Mesenchymal stem cell (in vitro differentiated cells and primary cell): Measurements from ENCODE around the gene VAMP2.
A peak's percentile ranks its signal among the peaks of the same experiment; 100 is the strongest.

Source experiments
- DNase-seq: peaks from one replicate; pipeline ENCODE4 v3.0.0-alpha.2; 2013
- H2AFZ ChIP-seq: one replicate; pipeline ENCODE4 v1.6.1; 2013; ENCODE audit warnings: low read depth, mild to moderate bottlenecking, control low read depth, inconsistent platforms, low read length, moderate library complexity
- H2AK5ac ChIP-seq: 2 replicates; pipeline ENCODE4 v1.6.1; 2013; ENCODE audit warnings: low read length, moderate library complexity, mild to moderate bottlenecking, inconsistent platforms; ENCODE audit not compliant: severe bottlenecking
- H2BK120ac ChIP-seq: one replicate; pipeline ENCODE4 v1.6.1; 2013; ENCODE audit warnings: low read depth, mild to moderate bottlenecking, inconsistent platforms, low read length, moderate library complexity
- H2BK12ac ChIP-seq, 2 experiments: one replicate each; pipeline ENCODE4 v1.6.1; 2013; ENCODE audit warnings: inconsistent platforms in 2 of 2, low read length in 2 of 2, mild to moderate bottlenecking in 2 of 2, moderate library complexity in 2 of 2, control low read depth in 1 of 2
- H2BK15ac ChIP-seq: one replicate; pipeline ENCODE4 v1.6.1; 2013; ENCODE audit warnings: mild to moderate bottlenecking, low read depth, inconsistent platforms; ENCODE audit not compliant: poor library complexity, severe bottlenecking
- H2BK5ac ChIP-seq: 2 replicates; pipeline ENCODE4 v1.6.1; 2013; ENCODE audit warnings: low read depth, mild to moderate bottlenecking, low read length, control low read depth, inconsistent platforms; ENCODE audit not compliant: poor library complexity, severe bottlenecking
- H3K14ac ChIP-seq, 2 experiments: one replicate each; pipeline ENCODE4 v1.6.1; 2013; ENCODE audit warnings: inconsistent platforms in 2 of 2, low read length in 2 of 2, control low read depth in 1 of 2, mild to moderate bottlenecking in 1 of 2, moderate library complexity in 1 of 2
- H3K18ac ChIP-seq, 2 experiments: one replicate each; pipeline ENCODE4 v1.6.1; 2013; ENCODE audit warnings: inconsistent platforms in 2 of 2, low read length in 2 of 2, control low read depth in 1 of 2, low read depth in 1 of 2, mild to moderate bottlenecking in 1 of 2
- H3K23ac ChIP-seq, 2 experiments: one replicate each; pipeline ENCODE4 v1.6.1; 2013; ENCODE audit warnings: inconsistent platforms in 2 of 2, low read length in 2 of 2, mild to moderate bottlenecking in 2 of 2, moderate library complexity in 2 of 2, control low read depth in 1 of 2
- H3K27ac ChIP-seq: 2 replicates; pipeline ENCODE4 v1.5.1; 2013; ENCODE audit warnings: mild to moderate bottlenecking, moderate library complexity, low read length, control low read depth, inconsistent platforms; ENCODE audit not compliant: poor library complexity, severe bottlenecking
- H3K27me3 ChIP-seq, 2 experiments: 2 replicates each; pipeline versions ENCODE4 v1.6.1 to v1.7.0; 2013; ENCODE audit warnings: low read length in 2 of 2, mild to moderate bottlenecking in 2 of 2, moderate library complexity in 2 of 2, control low read depth in 1 of 2, inconsistent platforms in 1 of 2; ENCODE audit not compliant: control insufficient read depth in 1 of 2, insufficient read depth in 1 of 2
- H3K36me3 ChIP-seq, 2 experiments: 2 replicates each; pipeline versions ENCODE4 v1.6.1 to v1.7.0; 2013; ENCODE audit warnings: low read length in 2 of 2, control low read depth in 1 of 2, inconsistent platforms in 1 of 2, low read depth in 1 of 2, mild to moderate bottlenecking in 1 of 2; ENCODE audit not compliant: insufficient read depth in 2 of 2, control insufficient read depth in 1 of 2
- H3K4ac ChIP-seq, 2 experiments: one replicate each; pipeline ENCODE4 v1.6.1; 2013; ENCODE audit warnings: inconsistent platforms in 2 of 2, low read length in 2 of 2, mild to moderate bottlenecking in 2 of 2, moderate library complexity in 2 of 2, control low read depth in 1 of 2, low read depth in 1 of 2
- H3K4me1 ChIP-seq: 2 replicates; pipeline ENCODE4 v1.6.1; 2013; ENCODE audit warnings: low read depth, low read length, control low read depth; ENCODE audit not compliant: control insufficient read depth, insufficient read depth
- H3K4me2 ChIP-seq: 2 replicates; pipeline ENCODE4 v1.6.1; 2013; ENCODE audit warnings: low read length, mild to moderate bottlenecking, inconsistent platforms; ENCODE audit not compliant: poor library complexity, severe bottlenecking
- H3K4me3 ChIP-seq, 2 experiments: 2 replicates each; pipeline versions ENCODE4 v1.5.1 to v1.7.0; 2013; ENCODE audit warnings: low read length in 2 of 2, mild to moderate bottlenecking in 2 of 2, control low read depth in 1 of 2, low read depth in 1 of 2; ENCODE audit not compliant: insufficient read depth in 1 of 2
- H3K79me1 ChIP-seq: replicated peaks from 2 replicates; pipeline ENCODE4 v1.6.1; 2013; ENCODE audit warnings: mild to moderate bottlenecking, control low read depth, low read length, inconsistent platforms; ENCODE audit not compliant: poor library complexity, severe bottlenecking
- H3K9ac ChIP-seq: 2 replicates; pipeline ENCODE4 v1.7.0; 2013; ENCODE audit warnings: mild to moderate bottlenecking, low read length, moderate library complexity
- H3K9me3 ChIP-seq: 2 replicates; pipeline ENCODE4 v1.7.0; 2013; ENCODE audit warnings: mild to moderate bottlenecking, low read length; ENCODE audit not compliant: control insufficient read depth
- H4K8ac ChIP-seq: one replicate; pipeline ENCODE4 v1.6.1; 2013; ENCODE audit warnings: inconsistent platforms, mild to moderate bottlenecking, low read length, moderate library complexity
- H4K91ac ChIP-seq: one replicate; pipeline ENCODE4 v1.6.1; 2013; ENCODE audit warnings: mild to moderate bottlenecking, low read length, inconsistent platforms
- WGBS: methylation state at CpG from one replicate; pipeline ENCODE4 v1.1.7; 2013; ENCODE audit warnings: mixed read lengths; 5-methylcytosine and 5-hydroxymethylcytosine counted together

Gene VAMP2

GRCh38 chr17:8156246-8156992, 6.3 kb downstream of the VAMP2 start:
- peak overlapping the region; percentile 83 for H2BK120ac ChIP-seq
- peak overlapping the region; percentile 95 for H3K27ac ChIP-seq
- H3K79me1 ChIP-seq: peaks cover 26% of the 10 kb centered on the region
- H3K14ac ChIP-seq: no peak overlapping the region
- H2AK5ac ChIP-seq: peak overlapping the region; percentile 43
- H3K9ac ChIP-seq: peak overlapping the region; percentile 98
- peak overlapping the region; percentile 61 for H2BK15ac ChIP-seq
- peak overlapping the region in 1 of 2 experiments; percentile 85 for H3K4ac ChIP-seq
- H3K4me3 ChIP-seq: peak overlapping the region; percentile 63 to 92
- peak overlapping the region; percentile 70 to 94 for H2BK12ac ChIP-seq
- H4K8ac ChIP-seq: peak overlapping the region; percentile 85
- peaks cover 19 to 24% of the 10 kb centered on the region in 2 experiments for H3K36me3 ChIP-seq
- H4K91ac ChIP-seq: peak overlapping the region; percentile 53
- H2BK5ac ChIP-seq: no peak overlapping the region
- H2AFZ ChIP-seq: no peak overlapping the region
- H3K4me1 ChIP-seq: peaks cover 37% of the 10 kb centered on the region
- peak; percentile 100 for DNase-seq
- H3K18ac ChIP-seq: peak overlapping the region in 1 of 2 experiments; percentile 87
- H3K23ac ChIP-seq: no peak overlapping the region
- H3K9me3 ChIP-seq: no peaks in the 10 kb centered on the region
- under 1% methylated on average over 59 of the region's 59 CpGs for WGBS
- peak overlapping the region; percentile 91 for H3K4me2 ChIP-seq
- H3K27me3 ChIP-seq: no peaks in the 10 kb centered on the region

- Histone ChIP-seq H2BK15ac (peak overlapping the region; percentile 98), H2AK5ac (peak overlapping the region; percentile 12), H3K9ac (peak overlapping the region; percentile 98), H3K23ac (no peak overlapping the region), H3K4me1 (peaks cover 39% of the 10 kb centered on the region), H2AFZ (no peak overlapping the region), H3K9me3 (no peaks in the 10 kb centered on the region), H2BK120ac (peak overlapping the region; percentile 83), H2BK5ac (no peak overlapping the region), H3K27ac (peak overlapping the region; percentile 55), H3K4ac (peak overlapping the region in 1 of 2 experiments; percentile 85), H3K18ac (peak overlapping the region in 1 of 2 experiments; percentile 87), H4K91ac (peak overlapping the region; percentile 76), H3K14ac (no peak overlapping the region), H3K27me3 (no peaks in the 10 kb centered on the region), H3K36me3 (peaks cover 14 to 21% of the 10 kb centered on the region in 2 experiments), H3K4me3 (peak overlapping the region; percentile 63 to 92), H3K79me1 (peaks cover 25% of the 10 kb centered on the region), H3K4me2 (peak overlapping the region; percentile 91), H4K8ac (peak overlapping the region; percentile 69), H2BK12ac (peak overlapping the region in 1 of 2 experiments; percentile 94)
- no peak for DNase-seq
- 9% methylated on average over 11 of the region's 11 CpGs for WGBS
These were observed 6.8 kb downstream of the VAMP2 start for GRCh38 chr17:8155996-8156245.

GRCh38 chr17:8155231-8155995, 7.3 kb downstream of the VAMP2 start:
- peaks cover 10 to 19% of the 10 kb centered on the region in 2 experiments for H3K36me3 ChIP-seq
- H2AK5ac ChIP-seq: peak overlapping the region; percentile 12
- H3K27me3 ChIP-seq: no peaks in the 10 kb centered on the region
- peak overlapping the region; percentile 78 to 85 for H3K4ac ChIP-seq
- H3K4me3 ChIP-seq: peak overlapping the region; percentile 63 to 92
- H2BK5ac ChIP-seq: no peak overlapping the region
- H3K4me2 ChIP-seq: peak overlapping the region; percentile 91
- H2BK15ac ChIP-seq: peak overlapping the region; percentile 98
- 50% methylated on average over 14 of the region's 14 CpGs for WGBS
- no peak overlapping the region for H3K23ac ChIP-seq
- H3K79me1 ChIP-seq: peaks cover 25% of the 10 kb centered on the region
- peak overlapping the region; percentile 15 to 86 for H2BK12ac ChIP-seq
- H3K27ac ChIP-seq: peak overlapping the region; percentile 55
- DNase-seq: no peak
- peaks cover 40% of the 10 kb centered on the region for H3K4me1 ChIP-seq
- H2BK120ac ChIP-seq: peak overlapping the region; percentile 83
- H2AFZ ChIP-seq: no peak overlapping the region
- H4K91ac ChIP-seq: peak overlapping the region; percentile 76
- peak overlapping the region; percentile 37 to 92 for H3K18ac ChIP-seq
- no peaks in the 10 kb centered on the region for H3K9me3 ChIP-seq
- H4K8ac ChIP-seq: peak overlapping the region; percentile 69
- H3K9ac ChIP-seq: peak overlapping the region; percentile 98
- no peak overlapping the region for H3K14ac ChIP-seq

GRCh38 chr17:8154608-8155155, 8.1 kb downstream of the VAMP2 start:
- H2AFZ ChIP-seq: no peak overlapping the region
- peak overlapping the region; percentile 64 for H4K91ac ChIP-seq
- H3K27ac ChIP-seq: peak overlapping the region; percentile 89
- peak overlapping the region; percentile 74 for H2AK5ac ChIP-seq
- no peak for DNase-seq
- H3K36me3 ChIP-seq: peaks cover 10 to 23% of the 10 kb centered on the region in 2 experiments
- peak overlapping the region in 1 of 2 experiments; percentile 92 for H3K4me3 ChIP-seq
- H3K14ac ChIP-seq: no peak overlapping the region
- peak overlapping the region; percentile 13 to 20 for H3K4ac ChIP-seq
- WGBS: 60% methylated on average over 8 of the region's 11 CpGs
- no peaks in the 10 kb centered on the region for H3K27me3 ChIP-seq
- H3K23ac ChIP-seq: no peak overlapping the region
- peak overlapping the region; percentile 54 for H2BK5ac ChIP-seq
- H3K4me2 ChIP-seq: peak overlapping the region; percentile 80
- H2BK15ac ChIP-seq: peak overlapping the region; percentile 73
- H2BK120ac ChIP-seq: peak overlapping the region; percentile 65
- peak overlapping the region; percentile 98 for H3K9ac ChIP-seq
- H3K79me1 ChIP-seq: peaks cover 29% of the 10 kb centered on the region
- peak overlapping the region; percentile 77 to 92 for H3K18ac ChIP-seq
- peak overlapping the region; percentile 74 for H4K8ac ChIP-seq
- peak overlapping the region; percentile 17 to 71 for H2BK12ac ChIP-seq
- H3K4me1 ChIP-seq: peaks cover 44% of the 10 kb centered on the region
- no peaks in the 10 kb centered on the region for H3K9me3 ChIP-seq
